GM21825 (cell line): ENCODE measurements around the gene STX11.
"Not testable (repeated sequence)": the region's sequence is repeated elsewhere in the genome, so short reads cannot be mapped to it uniquely, and the experiment has no call there.

ENCODE experiments used
- ATAC-seq: cut with Tn5 transposase; IDR thresholded peaks from one replicate; pipeline ENCODE4 v1.9.1; 2021; ENCODE audit warnings: mild to moderate bottlenecking, moderate library complexity; ENCODE audit not compliant: unreplicated experiment

STX11 gene

DNA sequence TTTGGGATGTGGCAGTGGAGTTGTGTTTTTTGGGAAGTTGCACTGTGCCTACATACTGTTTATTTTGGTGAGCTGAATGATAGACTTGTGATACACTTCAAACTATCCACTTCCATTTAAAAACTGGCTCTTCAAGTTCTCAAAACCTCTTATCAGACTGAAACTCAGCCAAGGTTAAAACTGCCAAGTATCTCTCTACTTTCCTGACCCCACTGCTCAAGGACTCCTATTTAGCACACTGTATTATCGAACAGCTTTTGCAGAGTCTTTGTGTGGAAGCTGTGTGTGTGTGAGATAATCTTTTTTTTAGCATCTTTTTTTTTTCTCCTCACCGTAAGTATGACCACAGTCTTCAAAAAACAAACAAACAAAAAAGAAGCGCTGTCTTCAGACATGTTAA, 21.1 kb downstream of the STX11 start:
- ATAC-seq, result no peak

GRCh38 chr6:144174006-144174405, 23.7 kb downstream of the STX11 start:
- no peak for ATAC-seq

GRCh38 chr6:144176043-144176442, 25.7 kb downstream of the STX11 start:
- no peak for ATAC-seq

DNA sequence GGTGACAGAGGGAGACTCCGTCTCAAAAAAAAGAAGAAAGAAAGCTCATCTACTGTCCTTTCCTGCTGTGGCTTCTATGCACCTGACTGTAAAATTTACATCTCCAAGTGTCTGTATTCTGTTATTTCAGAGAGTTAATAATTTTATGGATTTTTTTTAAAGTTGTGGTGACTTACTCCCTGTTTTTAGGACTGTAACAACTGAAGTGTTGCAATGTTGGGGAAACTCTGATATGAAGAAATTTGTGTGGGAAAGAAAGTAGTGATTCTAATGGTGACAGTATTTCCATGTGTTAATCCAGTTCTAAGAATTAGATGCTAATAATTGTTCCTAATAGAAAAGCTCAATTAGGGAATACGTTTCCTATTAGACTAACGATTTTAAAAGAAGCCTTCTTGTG, 27.4 kb downstream of the STX11 start:
- ATAC-seq, result no peak

DNA sequence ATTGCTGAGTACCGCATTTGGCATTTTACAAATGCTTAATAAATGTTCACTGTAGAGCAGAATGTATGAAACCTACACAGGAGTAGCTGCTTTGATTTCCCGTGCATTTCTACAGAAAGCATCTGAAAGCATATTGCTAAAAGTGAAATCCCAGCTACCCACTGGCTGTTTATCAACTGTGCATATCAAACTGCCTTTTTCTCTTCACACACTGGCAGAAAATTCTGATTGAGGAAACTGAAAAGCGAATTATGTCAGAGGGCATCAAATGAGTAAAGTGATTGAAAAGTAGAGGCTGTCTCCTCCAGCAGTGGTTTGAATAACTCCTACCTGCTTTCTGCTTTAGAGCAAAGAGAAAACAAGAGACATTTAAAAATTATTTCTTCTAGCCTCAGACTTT, 28.0 kb downstream of the STX11 start:
- ATAC-seq, result no peak

- no peak for ATAC-seq
Measured at GRCh38 chr6:144179237-144179636, 28.9 kb downstream of the STX11 start.

GRCh38 chr6:144179828-144180227, 29.5 kb downstream of the STX11 start:
- ATAC-seq, result no peak

DNA sequence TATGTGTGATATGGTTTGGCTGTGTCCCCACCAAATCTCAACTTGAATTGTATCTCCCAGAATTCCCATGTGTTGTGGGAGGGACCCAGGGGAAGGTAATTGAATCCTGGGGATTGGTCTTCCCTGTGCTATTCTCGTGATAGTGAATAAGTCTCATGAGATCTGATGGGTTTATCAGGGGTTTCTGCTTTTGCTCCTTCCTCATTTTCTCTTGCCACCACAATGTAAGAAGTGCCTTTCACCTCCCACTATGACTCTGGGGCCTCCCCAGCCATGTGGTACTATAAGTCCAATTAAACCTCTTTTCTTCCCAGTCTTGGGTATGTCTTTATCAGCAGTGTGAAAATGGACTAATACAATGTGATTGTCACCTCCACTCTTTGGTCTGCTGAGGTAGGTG, 30.0 kb downstream of the STX11 start:
- ATAC-seq, result not testable (repeated sequence)

DNA sequence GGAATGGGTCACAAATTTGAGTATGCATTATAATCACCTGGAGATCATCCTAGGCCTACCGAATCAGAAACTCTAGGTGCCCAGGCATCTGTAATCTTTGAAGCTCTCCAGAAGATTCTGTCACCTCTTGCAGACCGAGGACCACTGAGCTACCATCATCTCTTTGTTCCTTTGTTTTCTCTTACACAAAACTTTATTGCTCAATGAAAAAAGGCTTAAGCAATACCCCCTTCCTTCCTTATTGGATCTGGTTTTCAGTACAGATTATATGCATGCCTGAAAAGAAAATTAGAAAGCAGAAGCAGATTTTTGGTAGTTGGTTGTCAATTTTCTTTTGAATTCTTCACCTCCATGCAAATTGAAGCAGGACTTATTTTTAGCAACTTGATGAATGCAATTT, 31.3 kb downstream of the STX11 start:
- no peak for ATAC-seq

GRCh38 chr6:144184186-144184585, 33.9 kb downstream of the STX11 start:
- not testable (repeated sequence) for ATAC-seq

GRCh38 chr6:144185133-144185836, 35.0 kb downstream of the STX11 start:
- ATAC-seq, result no peak

- no peak for ATAC-seq
Measured at GRCh38 chr6:144186817-144187625, 36.7 kb downstream of the STX11 start.

DNA sequence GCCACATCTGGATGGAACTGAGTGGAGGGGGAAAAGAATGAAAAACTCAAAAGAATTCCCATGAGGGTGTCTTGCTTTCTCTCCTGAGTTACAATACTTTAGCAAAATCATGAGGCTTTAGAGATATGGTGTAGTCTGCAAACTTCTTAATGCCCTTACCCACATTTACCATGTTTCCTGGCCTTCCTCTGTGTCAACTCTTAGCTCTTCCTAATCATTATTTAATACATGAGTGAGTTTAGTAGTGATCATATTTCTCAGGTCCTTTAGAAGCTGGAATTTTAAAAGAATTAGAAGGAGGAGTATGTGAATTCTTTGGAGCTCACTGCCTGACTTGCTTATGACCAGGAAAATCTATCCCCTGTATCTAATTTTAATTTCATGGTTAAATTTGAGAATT, 39.0 kb downstream of the STX11 start:
- ATAC-seq, result no peak

GRCh38 chr6:144190080-144190479, 39.8 kb downstream of the STX11 start:
- ATAC-seq, result no peak

DNA sequence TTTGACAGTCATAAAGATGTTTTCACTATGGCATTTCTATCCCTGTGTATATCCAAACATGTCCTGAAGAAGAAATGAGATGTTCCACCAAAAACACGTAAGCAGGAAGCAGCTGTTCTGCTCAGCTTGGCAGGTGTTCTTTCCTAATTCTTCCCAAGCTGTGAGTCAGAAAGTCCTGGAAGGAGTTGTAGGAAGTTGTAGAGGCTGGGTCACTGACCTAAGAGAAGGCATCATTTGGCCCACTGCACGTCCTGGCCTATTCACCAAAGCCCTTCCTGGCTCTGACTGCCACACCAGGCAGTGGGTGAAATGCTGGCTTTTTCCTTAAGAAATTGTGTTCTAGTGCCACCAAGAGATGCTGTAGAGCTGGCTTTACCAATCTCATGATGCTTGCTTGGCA, 40.3 kb downstream of the STX11 start:
- ATAC-seq, result no peak

- no peak for ATAC-seq
Measured at GRCh38 chr6:144193181-144193580, 42.9 kb downstream of the STX11 start.

DNA sequence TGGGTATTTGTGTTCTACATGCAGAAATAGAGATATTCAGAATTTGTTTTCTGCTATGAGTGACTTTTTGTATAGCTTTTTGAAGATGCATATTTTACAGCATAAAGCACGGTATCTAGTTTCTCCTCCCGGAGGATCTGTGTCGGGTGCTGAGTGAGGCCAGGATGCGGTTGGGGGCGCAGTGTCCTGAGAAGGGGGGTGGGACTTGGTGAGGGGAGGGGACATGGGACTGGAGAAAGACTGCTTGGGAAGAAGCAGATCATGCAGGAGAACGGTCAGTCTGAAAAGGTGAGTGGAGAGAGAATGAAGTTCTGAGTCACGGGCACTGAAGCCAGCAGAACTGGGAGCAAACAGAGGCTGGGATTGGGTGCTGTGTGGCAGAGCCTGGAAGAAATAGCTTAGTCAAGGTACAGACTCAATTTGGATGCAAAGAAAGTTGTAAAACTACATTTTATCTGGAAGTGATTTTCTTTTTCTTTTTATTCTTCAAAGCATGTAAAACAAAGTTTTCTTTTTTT, 44.0 kb downstream of the STX11 start:
- no peak for ATAC-seq

DNA sequence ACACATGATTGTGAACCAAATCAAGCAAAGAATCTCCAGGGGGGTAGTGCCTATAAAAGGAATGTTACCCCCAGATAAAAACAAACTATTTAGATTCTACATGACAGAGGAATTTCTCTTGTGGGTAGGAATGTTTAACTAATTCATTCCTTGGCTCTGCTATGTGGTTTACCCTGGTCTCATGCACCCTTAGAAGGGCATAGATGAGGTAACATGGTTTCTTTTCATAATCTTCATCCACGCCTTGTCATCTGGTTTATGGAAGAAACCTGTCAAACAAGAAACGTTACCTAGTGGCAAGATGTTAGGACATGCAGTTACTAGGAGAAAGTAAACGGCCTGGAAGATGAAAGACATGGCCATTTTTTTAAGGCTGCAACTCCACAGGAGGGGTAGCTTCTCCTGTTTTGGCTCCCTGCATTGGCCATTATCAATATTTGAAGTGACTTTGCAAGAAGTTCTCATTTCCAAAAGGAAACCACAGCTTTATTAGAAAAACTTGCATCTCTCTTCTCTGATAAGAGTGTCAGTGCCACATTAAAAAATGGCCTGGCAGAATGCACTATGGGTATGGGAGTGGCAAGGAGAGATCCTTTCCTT, 45.5 kb downstream of the STX11 start:
- no peak for ATAC-seq

DNA sequence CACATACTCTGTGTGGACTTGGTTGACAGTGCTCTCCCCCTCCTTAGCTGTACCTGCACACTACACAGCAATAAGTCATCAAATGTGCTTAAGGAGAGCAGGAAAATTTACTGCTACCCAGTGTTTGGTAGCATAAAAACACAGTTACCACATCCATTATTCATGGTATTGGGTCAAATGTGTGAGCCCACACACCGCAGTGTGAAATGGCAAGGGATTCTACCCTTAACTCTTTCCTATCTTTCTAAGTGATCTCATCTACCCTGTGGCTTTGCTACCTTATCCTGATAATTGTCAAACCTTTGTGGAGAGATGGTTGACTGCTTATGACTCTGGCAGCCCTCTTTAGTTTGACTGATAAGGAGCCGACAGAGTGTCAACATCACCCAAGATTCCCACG, 47.6 kb downstream of the STX11 start:
- ATAC-seq, result no peak

DNA sequence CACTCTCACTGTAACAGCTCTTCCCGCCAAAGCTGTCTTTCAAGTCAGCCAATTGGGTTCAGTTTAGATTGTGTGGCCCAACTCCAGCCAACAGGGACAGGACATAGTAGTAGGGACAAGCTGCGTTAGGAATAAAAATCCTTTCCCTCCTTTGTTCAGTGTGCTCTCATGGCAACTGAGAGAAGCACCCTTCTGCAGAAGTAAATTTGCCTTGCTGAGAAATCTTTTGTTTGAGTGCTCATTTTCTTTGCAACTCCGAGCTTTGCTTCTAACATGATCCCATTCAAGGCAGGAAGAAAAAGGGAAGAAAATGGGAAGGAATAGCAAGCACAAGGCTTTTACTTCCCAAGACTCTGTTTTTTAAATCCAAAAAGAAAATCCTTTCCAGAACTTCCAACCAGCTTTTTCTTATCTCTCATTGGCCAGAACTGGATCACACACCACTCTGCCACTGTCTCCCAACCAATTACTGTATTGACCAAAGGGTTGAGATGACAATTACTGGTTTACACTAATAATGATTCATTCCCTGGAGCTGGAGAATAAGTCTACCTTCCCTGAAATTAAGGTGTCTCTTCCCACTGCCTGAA, 52.7 kb downstream of the STX11 start:
- ATAC-seq, result no peak

- no peak for ATAC-seq
Measured at GRCh38 chr6:144211160-144211559, 60.8 kb downstream of the STX11 start.
